Activated naive CD4-positive, alpha-beta T cell treated with anti-CD3 and anti-CD28 coated beads, Interleukin-2, amount 10 ng/mL, durations not matched to agents 7 days and 5 days (primary cell): Measurements from ENCODE around the gene HMGB1.

ENCODE experiments used
- CTCF ChIA-PET: fragments of 350-600 bp; sonication (Branson Sonifier 250); formaldehyde crosslinking; loops from one replicate; lab custom pipeline; 2021; ENCODE audit warnings: antibody characterized with exemption; lab: Charles Lee
- DNase-seq: peaks from one replicate; pipeline ENCODE4 v3.0.0-alpha.2; 2020
- H3K27ac Mint-ChIP-seq: one replicate; pipeline ENCODE4 v1.8.0; 2021; ENCODE audit warnings: mild to moderate bottlenecking, moderate library complexity, mixed read lengths
- H3K27me3 Mint-ChIP-seq: one replicate; pipeline ENCODE4 v1.8.0; 2021; ENCODE audit warnings: mild to moderate bottlenecking, mixed read lengths
- H3K36me3 Mint-ChIP-seq: one replicate; pipeline ENCODE4 v1.8.0; 2021; ENCODE audit warnings: mixed read lengths
- H3K4me1 Mint-ChIP-seq: one replicate; pipeline ENCODE4 v1.8.0; 2021; ENCODE audit warnings: mixed read lengths
- H3K4me3 Mint-ChIP-seq: one replicate; pipeline ENCODE4 v1.8.0; 2021; ENCODE audit warnings: mild to moderate bottlenecking, moderate library complexity, mixed read lengths
- H3K9me3 Mint-ChIP-seq: one replicate; pipeline ENCODE4 v1.8.0; 2021; ENCODE audit warnings: mixed read lengths

HMGB1 gene

GRCh38 chr13:30465593-30466357 lies at the start of gene HMGB1:
HMGB1 (minus strand) TSS chr13:30465936; CDS start chr13:30463680, 2,256 bp downstream.
- Mint-ChIP-seq H3K27ac (peak within 1 kb of the TSS; percentile 99), H3K4me1 (peaks cover 30% of the 10 kb centered on the region), H3K36me3 (peaks cover 26% of the 10 kb centered on the region), H3K9me3 (no peaks in the 10 kb centered on the region), H3K4me3 (peak within 1 kb of the TSS; percentile 88), H3K27me3 (peaks cover 5% of the 10 kb centered on the region)
- CTCF ChIA-PET = interaction anchor here (0.6 to 0.8 kb wide), 2 partner anchors 75 to 159 kb away, joined by 3 read pairs; no protein-coding TSS in a partner anchor
- peak; percentile 99 for DNase-seq

- no peaks in the 10 kb centered on the region for H3K9me3 Mint-ChIP-seq
- no peak for DNase-seq
Observed at GRCh38 chr13:30510811-30511371, 45.2 kb upstream of the HMGB1 start.

GRCh38 chr13:30510091-30510490 lies 44.4 kb upstream of the HMGB1 start:
- DNase-seq = no peak
- H3K27ac Mint-ChIP-seq = no peak overlapping the region
- no peaks in the 10 kb centered on the region for H3K4me1 Mint-ChIP-seq
- CTCF ChIA-PET = interaction anchor here (0.7 kb wide), 1 partner anchor 37 kb away, joined by 3 read pairs; no protein-coding TSS in a partner anchor
- H3K27me3 Mint-ChIP-seq = peaks cover 8% of the 10 kb centered on the region
- H3K9me3 Mint-ChIP-seq = no peaks in the 10 kb centered on the region
- H3K36me3 Mint-ChIP-seq = no peaks in the 10 kb centered on the region
- no peak overlapping the region for H3K4me3 Mint-ChIP-seq

More at GRCh38 chr13:30510811-30511371, 45.2 kb upstream of the HMGB1 start:
- Mint-ChIP-seq H3K4me1 (no peaks in the 10 kb centered on the region), H3K27ac (no peak overlapping the region), H3K36me3 (no peaks in the 10 kb centered on the region), H3K27me3 (peaks cover 8% of the 10 kb centered on the region), H3K4me3 (no peak overlapping the region)
- CTCF ChIA-PET = no interaction called here

- H3K27me3 Mint-ChIP-seq = peaks cover 8% of the 10 kb centered on the region
- DNase-seq = no peak
- H3K4me1 Mint-ChIP-seq = peaks cover 2% of the 10 kb centered on the region
- no peak overlapping the region for H3K4me3 Mint-ChIP-seq
- H3K36me3 Mint-ChIP-seq = no peaks in the 10 kb centered on the region
- no peaks in the 10 kb centered on the region for H3K9me3 Mint-ChIP-seq
- CTCF ChIA-PET = interaction anchor here (0.7 kb wide), 1 partner anchor 38 kb away, joined by 3 read pairs; no protein-coding TSS in a partner anchor
- no peak overlapping the region for H3K27ac Mint-ChIP-seq
Observed at GRCh38 chr13:30509254-30510050, 43.7 kb upstream of the HMGB1 start.

- DNase-seq = no peak
- H3K27ac Mint-ChIP-seq = no peak overlapping the region
- H3K9me3 Mint-ChIP-seq = no peaks in the 10 kb centered on the region
- CTCF ChIA-PET = no interaction called here
- H3K27me3 Mint-ChIP-seq = peaks cover 8% of the 10 kb centered on the region
- peaks cover 14% of the 10 kb centered on the region for H3K4me1 Mint-ChIP-seq
- no peak overlapping the region for H3K4me3 Mint-ChIP-seq
- H3K36me3 Mint-ChIP-seq = no peaks in the 10 kb centered on the region
Observed at GRCh38 chr13:30504081-30504480, 38.3 kb upstream of the HMGB1 start.

GRCh38 chr13:30502237-30502636 lies 36.5 kb upstream of the HMGB1 start:
- H3K9me3 Mint-ChIP-seq = no peaks in the 10 kb centered on the region
- CTCF ChIA-PET = no interaction called here
- peaks cover 8% of the 10 kb centered on the region for H3K27me3 Mint-ChIP-seq
- no peaks in the 10 kb centered on the region for H3K36me3 Mint-ChIP-seq
- DNase-seq = no peak
- H3K4me3 Mint-ChIP-seq = no peak overlapping the region
- no peak overlapping the region for H3K27ac Mint-ChIP-seq
- H3K4me1 Mint-ChIP-seq = peaks cover 14% of the 10 kb centered on the region

- Mint-ChIP-seq H3K4me1 (peaks cover 11% of the 10 kb centered on the region), H3K36me3 (no peaks in the 10 kb centered on the region), H3K27me3 (peaks cover 9% of the 10 kb centered on the region), H3K4me3 (no peak overlapping the region), H3K9me3 (no peaks in the 10 kb centered on the region), H3K27ac (no peak overlapping the region)
- no peak for DNase-seq
- CTCF ChIA-PET = no interaction called here
Observed at GRCh38 chr13:30499338-30499737, 33.6 kb upstream of the HMGB1 start.

GRCh38 chr13:30496147-30496546 lies 30.4 kb upstream of the HMGB1 start:
- no peaks in the 10 kb centered on the region for H3K9me3 Mint-ChIP-seq
- DNase-seq = no peak
- H3K27ac Mint-ChIP-seq = no peak overlapping the region
- no peak overlapping the region for H3K4me3 Mint-ChIP-seq
- peaks cover 3% of the 10 kb centered on the region for H3K4me1 Mint-ChIP-seq
- CTCF ChIA-PET = no interaction called here
- H3K27me3 Mint-ChIP-seq = peaks cover 16% of the 10 kb centered on the region
- H3K36me3 Mint-ChIP-seq = no peaks in the 10 kb centered on the region

GRCh38 chr13:30495746-30496145 lies 30.0 kb upstream of the HMGB1 start:
- Mint-ChIP-seq H3K36me3 (no peaks in the 10 kb centered on the region), H3K9me3 (no peaks in the 10 kb centered on the region), H3K4me3 (no peak overlapping the region), H3K4me1 (peaks cover 3% of the 10 kb centered on the region), H3K27me3 (peaks cover 16% of the 10 kb centered on the region), H3K27ac (no peak overlapping the region)
- CTCF ChIA-PET = no interaction called here
- DNase-seq = no peak

GRCh38 chr13:30493658-30494381 lies 28.1 kb upstream of the HMGB1 start:
- Mint-ChIP-seq H3K4me3 (no peak overlapping the region), H3K36me3 (no peaks in the 10 kb centered on the region), H3K4me1 (no peaks in the 10 kb centered on the region), H3K9me3 (no peaks in the 10 kb centered on the region), H3K27me3 (peaks cover 20% of the 10 kb centered on the region), H3K27ac (no peak overlapping the region)
- no peak for DNase-seq
- CTCF ChIA-PET = no interaction called here

- no peaks in the 10 kb centered on the region for H3K36me3 Mint-ChIP-seq
- H3K27me3 Mint-ChIP-seq = peaks cover 41% of the 10 kb centered on the region
- H3K27ac Mint-ChIP-seq = no peak overlapping the region
- H3K4me1 Mint-ChIP-seq = no peaks in the 10 kb centered on the region
- no peak overlapping the region for H3K4me3 Mint-ChIP-seq
- CTCF ChIA-PET = interaction anchor here (0.7 kb wide), 1 partner anchor 43 kb away, joined by 3 read pairs; no protein-coding TSS in a partner anchor
- H3K9me3 Mint-ChIP-seq = no peaks in the 10 kb centered on the region
- no peak for DNase-seq
Observed at GRCh38 chr13:30487075-30487470, 21.3 kb upstream of the HMGB1 start.

GRCh38 chr13:30486230-30487074 lies 20.7 kb upstream of the HMGB1 start:
- CTCF ChIA-PET = no interaction called here

GRCh38 chr13:30481241-30481760 lies 15.6 kb upstream of the HMGB1 start:
- Mint-ChIP-seq H3K27me3 (peaks cover 49% of the 10 kb centered on the region), H3K27ac (no peak overlapping the region), H3K9me3 (no peaks in the 10 kb centered on the region), H3K4me1 (no peaks in the 10 kb centered on the region), H3K4me3 (no peak overlapping the region), H3K36me3 (no peaks in the 10 kb centered on the region)
- DNase-seq = no peak
- CTCF ChIA-PET = no interaction called here

More at GRCh38 chr13:30486230-30487074, 20.7 kb upstream of the HMGB1 start:
- H3K36me3 Mint-ChIP-seq = no peaks in the 10 kb centered on the region
- no peak overlapping the region for H3K27ac Mint-ChIP-seq
- no peak overlapping the region for H3K4me3 Mint-ChIP-seq
- DNase-seq = no peak
- H3K4me1 Mint-ChIP-seq = no peaks in the 10 kb centered on the region
- peaks cover 46% of the 10 kb centered on the region for H3K27me3 Mint-ChIP-seq
- H3K9me3 Mint-ChIP-seq = no peaks in the 10 kb centered on the region
